ENCODE results near the gene DOLPP1. TPM values are rescaled to one million over a fixed set of nuclear protein-coding genes. Genes with fewer than 3 reads are reported as not detected.

Gene DOLPP1
- total and polyA plus RNA-seq, 7 donors: 2.1 to 5.2 (median 4.2) TPM

DNA sequence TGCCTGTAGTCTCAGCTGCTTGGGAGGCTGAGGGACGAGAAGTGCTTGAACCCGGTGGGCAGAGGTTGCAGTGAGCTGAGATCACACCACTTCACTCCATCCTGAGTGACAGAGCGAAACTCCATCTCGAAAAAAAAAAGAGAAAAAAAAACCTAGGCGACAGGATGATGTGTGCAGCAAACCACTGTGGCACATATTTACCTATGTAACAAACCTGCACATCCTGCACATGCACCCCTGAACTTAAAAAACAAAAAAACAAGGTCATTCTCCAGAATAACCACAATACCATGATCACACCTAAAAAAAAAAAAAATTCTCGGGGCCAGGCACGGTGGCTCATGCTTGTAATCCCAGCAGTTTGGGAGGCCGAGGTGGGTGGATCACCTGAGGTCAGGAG is 7.5 kb upstream of the DOLPP1 start:
- 85 to 96% (median 93%) methylated on average over 8 of the region's 8 CpGs for WGBS, 3 donors
- peaks cover 0 to 17% of the 10 kb centered on the region in 2 donors for H3K36me3 ChIP-seq (ENCODE audit: insufficient read depth in 1 of 2, low read depth in 1 of 2)
- ATAC-seq: no peak
- H3K27ac ChIP-seq: no peak overlapping the region
- TF ChIP-seq, protein P1, sequence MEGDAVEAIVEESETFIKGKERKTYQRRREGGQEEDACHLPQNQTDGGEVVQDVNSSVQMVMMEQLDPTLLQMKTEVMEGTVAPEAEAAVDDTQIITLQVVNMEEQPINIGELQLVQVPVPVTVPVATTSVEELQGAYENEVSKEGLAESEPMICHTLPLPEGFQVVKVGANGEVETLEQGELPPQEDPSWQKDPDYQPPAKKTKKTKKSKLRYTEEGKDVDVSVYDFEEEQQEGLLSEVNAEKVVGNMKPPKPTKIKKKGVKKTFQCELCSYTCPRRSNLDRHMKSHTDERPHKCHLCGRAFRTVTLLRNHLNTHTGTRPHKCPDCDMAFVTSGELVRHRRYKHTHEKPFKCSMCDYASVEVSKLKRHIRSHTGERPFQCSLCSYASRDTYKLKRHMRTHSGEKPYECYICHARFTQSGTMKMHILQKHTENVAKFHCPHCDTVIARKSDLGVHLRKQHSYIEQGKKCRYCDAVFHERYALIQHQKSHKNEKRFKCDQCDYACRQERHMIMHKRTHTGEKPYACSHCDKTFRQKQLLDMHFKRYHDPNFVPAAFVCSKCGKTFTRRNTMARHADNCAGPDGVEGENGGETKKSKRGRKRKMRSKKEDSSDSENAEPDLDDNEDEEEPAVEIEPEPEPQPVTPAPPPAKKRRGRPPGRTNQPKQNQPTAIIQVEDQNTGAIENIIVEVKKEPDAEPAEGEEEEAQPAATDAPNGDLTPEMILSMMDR (IDR thresholded peaks at IDR 0.05): no peak
- intact Hi-C loops (cut with DNase I): loop anchor here in 1 of 2 donors (5.0 kb wide), 1 partner anchor 36 kb away; the partner anchor contains the start of gene MIGA2
- H3K4me1 ChIP-seq: no peaks in the 10 kb centered on the region
- no peak for DNase-seq
- H3K27me3 ChIP-seq (ENCODE audit: insufficient read depth in 3 of 3, low read length in 2 of 3): no peaks in the 10 kb centered on the region
- no peak overlapping the region for H3K4me3 ChIP-seq
- H3K9me3 ChIP-seq: no peaks in the 10 kb centered on the region

DNA sequence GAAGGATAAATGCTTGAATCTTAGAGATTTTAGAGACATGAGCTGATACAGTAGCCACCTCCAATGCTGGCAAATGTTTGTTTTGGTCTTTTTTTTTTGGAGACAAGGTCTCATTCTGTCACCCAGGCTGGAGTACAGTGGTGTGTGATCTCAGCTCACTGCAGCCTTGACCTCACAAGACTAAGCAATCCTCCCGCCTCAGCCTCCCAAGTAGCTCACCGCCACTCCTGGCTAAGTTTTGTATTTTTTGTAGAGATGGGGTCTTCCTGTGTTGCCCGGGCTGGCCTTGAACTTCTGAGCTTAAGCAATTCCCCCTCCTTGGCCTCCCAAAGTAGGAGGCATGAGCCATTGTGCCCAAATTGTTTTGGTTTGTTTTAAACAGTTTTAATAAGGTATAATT is 6.8 kb upstream of the DOLPP1 start:
- no peak overlapping the region for H3K4me3 ChIP-seq
- no peaks in the 10 kb centered on the region for H3K27me3 ChIP-seq (ENCODE audit: insufficient read depth in 3 of 3, low read length in 2 of 3)
- peaks cover 0 to 10% of the 10 kb centered on the region in 2 donors for H3K36me3 ChIP-seq (ENCODE audit: insufficient read depth in 1 of 2, low read depth in 1 of 2)
- ATAC-seq (no peak), DNase-seq (no peak)
- intact Hi-C loops (cut with DNase I): loop anchor here in 1 of 2 donors (5.0 kb wide), 1 partner anchor 37 kb away; the partner anchor contains the start of gene MIGA2
- H3K4me1 ChIP-seq: no peaks in the 10 kb centered on the region
- H3K9me3 ChIP-seq: no peaks in the 10 kb centered on the region
- H3K27ac ChIP-seq: no peak overlapping the region
- TF ChIP-seq, protein P1 (IDR thresholded peaks at IDR 0.05): no peak
- 85 to 90% (median 87%) methylated on average over 3 of the region's 3 CpGs for WGBS, 3 donors

DNA sequence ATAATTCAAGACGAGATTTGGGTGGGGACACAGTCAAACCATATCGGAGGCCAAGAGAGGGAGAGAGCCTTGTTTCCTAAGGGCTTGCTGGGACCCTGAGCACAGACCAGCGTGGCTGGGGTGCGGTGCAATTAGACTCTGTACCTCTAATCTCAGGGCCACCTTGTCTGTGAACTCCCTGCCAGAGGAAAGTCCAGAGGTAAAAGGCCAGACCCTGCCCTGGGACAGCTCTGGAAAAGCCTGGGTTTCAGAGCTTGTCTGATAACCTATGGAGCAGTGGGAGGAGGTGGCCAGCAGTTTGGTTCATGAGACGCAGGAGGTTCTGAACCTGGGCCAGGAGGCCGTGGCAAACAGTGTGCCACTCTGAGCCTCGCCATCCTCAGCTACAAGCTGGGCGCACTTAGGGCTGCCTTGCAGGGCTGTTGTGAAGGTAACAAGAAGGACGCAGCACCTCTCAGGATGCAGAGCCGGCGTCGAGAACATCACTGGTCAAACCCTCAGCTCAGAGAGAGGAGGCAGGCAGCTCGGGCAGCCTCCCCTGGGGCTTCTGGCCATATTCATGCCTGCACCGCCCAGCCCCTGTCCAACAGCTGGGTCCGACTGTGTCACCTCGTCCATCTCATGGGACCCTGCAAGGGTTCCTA is 4.8 kb upstream of the DOLPP1 start:
- intact Hi-C loops (cut with DNase I): no loop called here
- H3K4me1 ChIP-seq: no peaks in the 10 kb centered on the region
- ATAC-seq (no peak), DNase-seq (no peak)
- no peaks in the 10 kb centered on the region for H3K9me3 ChIP-seq
- H3K27ac ChIP-seq: no peak overlapping the region
- no peak overlapping the region for H3K4me3 ChIP-seq
- TF ChIP-seq, protein P1 (IDR thresholded peaks at IDR 0.05): no peak
- no peaks in the 10 kb centered on the region for H3K27me3 ChIP-seq (ENCODE audit: insufficient read depth in 3 of 3, low read length in 2 of 3)
- WGBS, 3 donors: 75 to 82% (median 75%) methylated on average over 13 to 16 of the region's 16 CpGs
- H3K36me3 ChIP-seq (ENCODE audit: insufficient read depth in 1 of 2, low read depth in 1 of 2): no peaks in the 10 kb centered on the region

DNA sequence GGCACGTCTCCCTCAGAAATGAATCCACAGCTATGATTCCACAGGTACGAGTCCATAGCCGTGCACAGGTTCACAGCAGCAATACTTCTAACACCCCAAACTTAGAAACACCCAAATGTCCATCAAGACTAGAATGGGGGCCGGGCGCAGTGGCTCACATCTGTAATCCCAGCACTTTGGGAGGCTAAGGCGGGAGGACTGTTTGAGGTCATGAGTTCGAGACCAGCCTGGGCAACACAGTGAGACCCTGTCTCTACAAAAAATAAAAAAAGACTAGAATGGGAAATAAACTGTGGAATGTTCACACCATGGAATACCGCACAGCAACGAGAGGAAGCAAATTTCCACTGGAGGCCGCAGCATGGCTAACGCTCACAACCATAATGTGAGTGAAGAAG is 4.3 kb upstream of the DOLPP1 start:
- no peak overlapping the region for H3K4me3 ChIP-seq
- H3K36me3 ChIP-seq (ENCODE audit: insufficient read depth in 1 of 2, low read depth in 1 of 2): no peaks in the 10 kb centered on the region
- intact Hi-C loops (cut with DNase I): no loop called here
- H3K4me1 ChIP-seq: peaks cover under 1% of the 10 kb centered on the region
- 85 to 89% (median 87%) methylated on average over 11 of the region's 11 CpGs for WGBS, 3 donors
- no peak overlapping the region for H3K27ac ChIP-seq
- ATAC-seq (no peak), DNase-seq (no peak)
- no peaks in the 10 kb centered on the region for H3K9me3 ChIP-seq
- H3K27me3 ChIP-seq (ENCODE audit: insufficient read depth in 3 of 3, low read length in 2 of 3): no peaks in the 10 kb centered on the region
- TF ChIP-seq, protein P1 (IDR thresholded peaks at IDR 0.05): no peak

DNA sequence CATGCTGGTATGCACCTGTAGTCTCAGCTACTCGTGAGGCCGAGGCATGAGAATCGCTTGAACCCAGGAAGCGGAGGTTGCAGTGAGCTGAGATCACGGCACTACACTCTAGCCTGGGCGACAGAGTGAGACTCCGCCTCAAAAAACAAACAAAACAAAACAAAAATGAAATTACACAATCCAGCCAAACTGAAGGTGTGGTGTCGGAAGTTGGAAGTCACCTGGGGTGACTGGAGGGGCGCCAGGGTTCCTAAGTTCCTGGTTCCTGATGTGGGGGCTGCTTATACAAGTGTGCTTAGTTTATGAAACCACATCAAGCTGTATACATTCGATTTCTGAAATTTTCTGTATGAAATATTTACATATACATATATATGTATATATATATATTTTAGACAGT is 3.7 kb upstream of the DOLPP1 start:
- Histone ChIP-seq H3K9me3 (no peaks in the 10 kb centered on the region), H3K36me3 (ENCODE audit: insufficient read depth in 1 of 2, low read depth in 1 of 2) (no peaks in the 10 kb centered on the region), H3K27me3 (ENCODE audit: insufficient read depth in 3 of 3, low read length in 2 of 3) (no peaks in the 10 kb centered on the region), H3K4me1 (peaks cover 7% of the 10 kb centered on the region), H3K4me3 (no peak overlapping the region), H3K27ac (no peak overlapping the region)
- TF ChIP-seq, protein P1 (IDR thresholded peaks at IDR 0.05): no peak
- ATAC-seq (no peak), DNase-seq (no peak)
- WGBS, 3 donors: 86 to 89% (median 87%) methylated on average over 10 of the region's 10 CpGs
- intact Hi-C loops (cut with DNase I): no loop called here

Measured in psoas muscle (tissue), 8 donors.